HepG2 (cell line): ENCODE data around the gene EPB41L2. TPM values are rescaled to one million over a fixed set of nuclear protein-coding genes. Genes with fewer than 3 reads are reported as not detected.
A peak's percentile ranks its signal among the peaks of the same experiment; 100 is the strongest.

Source experiments
- DPF2 ChIP-seq: sonication (generic); formaldehyde crosslinking; IDR thresholded peaks from 2 replicates; pipeline ENCODE4 v1.4.0; 2020; ENCODE audit warnings: mild to moderate bottlenecking, low read depth, missing genetic modification reagents, borderline replicate concordance
- GPN1 ChIP-seq: sonication (generic); formaldehyde crosslinking; IDR thresholded peaks from 2 replicates; pipeline ENCODE4 v1.5.1; 2020; ENCODE audit warnings: missing genetic modification reagents, borderline replicate concordance
- MAFK ChIP-seq, 2 experiments: IDR thresholded peaks in 1 of 2; conservative IDR thresholded peaks in 1 of 2; 2 replicates each; pipeline ENCODE4 v1.6.1; 2011; ENCODE audit warnings: improper control_type of control experiment in 2 of 2, low read length in 2 of 2
- MED8 ChIP-seq: sonication (generic); formaldehyde crosslinking; IDR thresholded peaks from 2 replicates; pipeline ENCODE4 v1.8.1; 2023; ENCODE audit warnings: mild to moderate bottlenecking, missing genetic modification reagents; ENCODE audit not compliant: insufficient replicate concordance
- MEIS2 ChIP-seq: sonication (generic); formaldehyde crosslinking; IDR thresholded peaks from 2 replicates; pipeline ENCODE4 v1.9.0; 2021; ENCODE audit warnings: mild to moderate bottlenecking, missing genetic modification reagents
- MYNN ChIP-seq: sonication (generic); formaldehyde crosslinking; IDR thresholded peaks from 2 replicates; pipeline ENCODE4 v1.4.0; 2020; ENCODE audit warnings: mild to moderate bottlenecking, low read depth, missing genetic modification reagents
- MYPOP ChIP-seq: sonication (generic); formaldehyde crosslinking; IDR thresholded peaks from 2 replicates; pipeline ENCODE4 v1.8.1; 2023; ENCODE audit warnings: mild to moderate bottlenecking, moderate library complexity, missing genetic modification reagents
- NFYB ChIP-seq: sonication (generic); formaldehyde crosslinking; IDR thresholded peaks from 2 replicates; pipeline ENCODE4 v1.4.0; 2020; ENCODE audit warnings: missing genetic modification reagents
- RBAK ChIP-seq: sonication (generic); formaldehyde crosslinking; IDR thresholded peaks from 2 replicates; pipeline ENCODE4 v1.5.1; 2020; ENCODE audit warnings: mild to moderate bottlenecking, missing genetic modification reagents
- ZBTB34 ChIP-seq: sonication (generic); formaldehyde crosslinking; IDR thresholded peaks from 2 replicates; pipeline ENCODE4 v1.8.0; 2022; ENCODE audit warnings: mild to moderate bottlenecking, missing genetic modification reagents
- ZBTB44 ChIP-seq: sonication (generic); formaldehyde crosslinking; IDR thresholded peaks from 2 replicates; pipeline ENCODE4 v1.4.0; 2020; ENCODE audit warnings: missing genetic modification reagents
- ZNF180 ChIP-seq: sonication (generic); formaldehyde crosslinking; IDR thresholded peaks from 2 replicates; pipeline ENCODE4 v1.4.0; 2020; ENCODE audit warnings: low read depth, missing genetic modification reagents, borderline replicate concordance
- ZNF251 ChIP-seq: sonication (generic); formaldehyde crosslinking; IDR thresholded peaks from 2 replicates; pipeline ENCODE4 v1.9.0; 2021; ENCODE audit warnings: mild to moderate bottlenecking, missing genetic modification reagents
- ZNF30 ChIP-seq: sonication (generic); formaldehyde crosslinking; IDR thresholded peaks from 2 replicates; pipeline ENCODE4 v1.5.0; 2020; ENCODE audit warnings: mild to moderate bottlenecking, missing genetic modification reagents
- ZNF354B ChIP-seq: sonication (generic); formaldehyde crosslinking; IDR thresholded peaks from 2 replicates; pipeline ENCODE4 v1.8.0; 2022; ENCODE audit warnings: mild to moderate bottlenecking, missing genetic modification reagents
- ZNF512 ChIP-seq: sonication (generic); formaldehyde crosslinking; IDR thresholded peaks from 2 replicates; pipeline ENCODE4 v1.4.0; 2020; ENCODE audit warnings: mild to moderate bottlenecking, missing genetic modification reagents
- ZNF589 ChIP-seq: sonication (generic); formaldehyde crosslinking; conservative IDR thresholded peaks from 2 replicates; pipeline ENCODE4 v1.8.0; 2022; ENCODE audit warnings: mild to moderate bottlenecking, moderate library complexity, missing genetic modification reagents
- ZNF660 ChIP-seq: sonication (generic); formaldehyde crosslinking; IDR thresholded peaks from 2 replicates; pipeline ENCODE4 v1.5.1; 2020; ENCODE audit warnings: mild to moderate bottlenecking, low read depth, missing genetic modification reagents, borderline replicate concordance
- ZNF781 ChIP-seq: sonication (generic); formaldehyde crosslinking; IDR thresholded peaks from 2 replicates; pipeline ENCODE4 v1.5.1; 2020; ENCODE audit warnings: borderline replicate concordance, mild to moderate bottlenecking, missing genetic modification reagents; ENCODE audit errors: not compliant biosample characterization
- ZSCAN20 ChIP-seq: sonication (generic); formaldehyde crosslinking; IDR thresholded peaks from 2 replicates; pipeline ENCODE4 v1.4.0; 2020; ENCODE audit warnings: missing genetic modification reagents, mild to moderate bottlenecking, borderline replicate concordance
- polyA plus RNA-seq, 8 experiments: library from polyadenylated mRNA; depleted of rRNA in 3 of 8; stranded (reverse) in 7 of 8; unstranded in 1 of 8; fragments of >200 nt; fragmentation: Illumina TruSeq in 4 of 8; extraction: Trizol in 4 of 8; gene quantifications; 2 replicates each; pipeline versions ENCODE4 v1.2.1 to v1.2.3, GENCODE V29; 2011 to 2016; ENCODE audit warnings: low read depth in 4 of 8, missing spikeins in 1 of 8, mixed read lengths in 1 of 8; ENCODE audit not compliant: insufficient read depth in 1 of 8
- total RNA-seq, 5 experiments: library from RNA; depleted of rRNA; stranded (reverse); fragments of >200 nt; fragmentation: Illumina TruSeq; extraction: Trizol; gene quantifications; 2 replicates each; pipeline ENCODE4 v1.2.3, GENCODE V29; 2016; ENCODE audit warnings: low read depth in 1 of 5
- TF ChIP-seq, protein P1 (sequence below): sonication (generic); formaldehyde crosslinking; IDR thresholded peaks from 2 replicates; pipeline ENCODE4 v1.8.0; 2022; ENCODE audit warnings: low read depth, missing genetic modification reagents
- TF ChIP-seq, protein P2 (sequence below): sonication (generic); formaldehyde crosslinking; IDR thresholded peaks from 2 replicates; pipeline ENCODE4 v1.8.1; 2023; ENCODE audit warnings: missing genetic modification reagents, mild to moderate bottlenecking, borderline replicate concordance

Gene EPB41L2
- total and polyA plus RNA-seq, 2 of the 13 experiments (the other 11 are each of a cell fraction or from before 2014, with no cell fraction given): 41.7 to 56.4 TPM

DNA sequence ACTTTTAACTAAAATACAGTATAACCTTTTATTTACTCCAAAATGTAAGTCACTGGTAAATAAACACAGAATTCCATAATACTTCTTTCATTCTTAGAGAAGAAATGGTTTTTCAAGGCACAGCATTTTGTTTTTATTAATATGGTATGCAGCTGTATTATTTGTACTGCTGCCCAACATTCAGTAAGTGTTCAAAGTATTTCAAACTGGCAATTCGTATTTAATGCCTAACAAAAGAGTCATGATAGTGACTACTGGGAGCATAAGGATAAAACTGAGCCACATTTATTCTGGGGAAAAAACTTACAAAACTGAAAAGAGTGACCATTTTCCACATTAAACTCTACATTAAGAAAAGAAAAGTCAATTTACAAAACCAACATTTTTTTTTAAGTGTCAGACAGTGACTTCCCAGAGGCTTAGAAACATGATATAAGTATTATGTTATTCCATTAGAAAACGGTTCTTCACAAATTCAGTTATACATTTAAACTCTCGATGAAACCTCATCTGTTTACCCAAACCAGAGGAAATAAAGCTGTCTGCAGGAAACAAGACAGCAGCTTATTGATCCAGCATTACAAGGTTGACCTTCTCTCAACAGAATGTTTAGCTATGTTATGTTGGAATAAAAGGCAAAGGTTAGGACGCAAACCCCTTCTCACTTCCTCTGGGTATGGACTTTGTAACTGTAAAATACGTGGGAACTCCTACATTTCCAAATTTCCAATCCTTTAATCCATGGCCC is 24.3 kb downstream of the EPB41L2 start (continued):
- TF ChIP-seq ZSCAN20 (CRISPR knock-in tag) (no peak), GPN1 (CRISPR knock-in tag) (no peak), ZBTB44 (CRISPR knock-in tag) (no peak), MYPOP (CRISPR knock-in tag) (no peak), MAFK (conservative IDR thresholded peaks at IDR 0.05 in 1 of 2, IDR thresholded peaks at IDR 0.05 in 1 of 2; ENCODE audit: low read length in 2 of 2) (no peak), ZBTB34 (CRISPR knock-in tag) (no peak; the same call in 1 of the 2 replicates), ZNF781 (CRISPR knock-in tag) (no peak), ZNF512 (no peak), DPF2 (CRISPR knock-in tag) (peak; percentile 99), NFYB (CRISPR knock-in tag) (no peak), MYNN (no peak), ZNF660 (CRISPR knock-in tag) (no peak), ZNF354B (CRISPR knock-in tag) (no peak), MED8 (CRISPR knock-in tag) (peak; percentile 29), ZNF589 (no peak), ZNF30 (no peak), MEIS2 (no peak), ZNF251 (no peak), RBAK (CRISPR knock-in tag) (no peak), ZNF180 (CRISPR knock-in tag) (no peak)
- TF ChIP-seq, protein P1, sequence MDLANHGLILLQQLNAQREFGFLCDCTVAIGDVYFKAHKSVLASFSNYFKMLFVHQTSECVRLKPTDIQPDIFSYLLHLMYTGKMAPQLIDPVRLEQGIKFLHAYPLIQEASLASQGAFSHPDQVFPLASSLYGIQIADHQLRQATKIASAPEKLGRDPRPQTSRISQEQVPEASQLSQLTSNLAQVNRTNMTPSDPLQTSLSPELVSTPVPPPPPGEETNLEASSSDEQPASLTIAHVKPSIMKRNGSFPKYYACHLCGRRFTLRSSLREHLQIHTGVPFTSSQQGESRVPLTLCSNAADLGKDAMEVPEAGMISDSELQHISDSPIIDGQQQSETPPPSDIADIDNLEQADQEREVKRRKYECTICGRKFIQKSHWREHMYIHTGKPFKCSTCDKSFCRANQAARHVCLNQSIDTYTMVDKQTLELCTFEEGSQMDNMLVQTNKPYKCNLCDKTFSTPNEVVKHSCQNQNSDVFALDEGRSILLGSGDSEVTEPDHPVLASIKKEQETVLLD (CRISPR knock-in tag): no peak
- TF ChIP-seq, protein P2, sequence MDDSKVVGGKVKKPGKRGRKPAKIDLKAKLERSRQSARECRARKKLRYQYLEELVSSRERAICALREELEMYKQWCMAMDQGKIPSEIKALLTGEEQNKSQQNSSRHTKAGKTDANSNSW (CRISPR knock-in tag): no peak
